NT2/D1 (cell line): ENCODE results near the gene TLCD1.

Experiments
- YY1 ChIP-seq: IDR thresholded peaks from 2 replicates; pipeline ENCODE4 v1.6.1; 2011; ENCODE audit not compliant: insufficient read length, insufficient read depth
- ZNF274 ChIP-seq: IDR thresholded peaks from 2 replicates; pipeline ENCODE4 v1.6.1; 2011; ENCODE audit warnings: mild to moderate bottlenecking, low read depth, low read length

- TF ChIP-seq ZNF274 (no peak), YY1 (no peak)
Observed at GRCh38 chr17:28763137-28763799, 37.2 kb upstream of the TLCD1 start.
